Activated naive CD8-positive, alpha-beta T cell treated with anti-CD3 and anti-CD28 coated beads for 36 hours (primary cell): ENCODE data around the gene TRAF2. TPM values are rescaled to one million over a fixed set of nuclear protein-coding genes. Genes with fewer than 3 reads are reported as not detected.

Experiments used
- DNase-seq: peaks from one replicate; pipeline ENCODE4 v3.0.0; 2021
- H3K27ac Mint-ChIP-seq: one replicate; pipeline ENCODE4 v1.8.0; 2022; ENCODE audit warnings: mild to moderate bottlenecking, moderate library complexity, mixed read lengths
- H3K27me3 Mint-ChIP-seq: one replicate; pipeline ENCODE4 v1.8.0; 2022; ENCODE audit warnings: mild to moderate bottlenecking, mixed read lengths
- H3K36me3 Mint-ChIP-seq: one replicate; pipeline ENCODE4 v1.8.0; 2021; ENCODE audit warnings: mild to moderate bottlenecking, mixed read lengths
- H3K4me1 Mint-ChIP-seq: one replicate; pipeline ENCODE4 v1.8.0; 2021; ENCODE audit warnings: mixed read lengths
- H3K4me3 Mint-ChIP-seq: one replicate; pipeline ENCODE4 v1.8.0; 2022; ENCODE audit warnings: mild to moderate bottlenecking, moderate library complexity, mixed read lengths
- H3K9me3 Mint-ChIP-seq: one replicate; pipeline ENCODE4 v1.8.0; 2022; ENCODE audit warnings: mixed read lengths
- total RNA-seq, 2 experiments: library from RNA; stranded (reverse); gene quantifications; one replicate each; pipeline ENCODE4 v1.2.3, GENCODE V29; 2021

Gene TRAF2
- total RNA-seq, 2 experiments from 2014 or later = 38.8 to 45.8 TPM

DNA sequence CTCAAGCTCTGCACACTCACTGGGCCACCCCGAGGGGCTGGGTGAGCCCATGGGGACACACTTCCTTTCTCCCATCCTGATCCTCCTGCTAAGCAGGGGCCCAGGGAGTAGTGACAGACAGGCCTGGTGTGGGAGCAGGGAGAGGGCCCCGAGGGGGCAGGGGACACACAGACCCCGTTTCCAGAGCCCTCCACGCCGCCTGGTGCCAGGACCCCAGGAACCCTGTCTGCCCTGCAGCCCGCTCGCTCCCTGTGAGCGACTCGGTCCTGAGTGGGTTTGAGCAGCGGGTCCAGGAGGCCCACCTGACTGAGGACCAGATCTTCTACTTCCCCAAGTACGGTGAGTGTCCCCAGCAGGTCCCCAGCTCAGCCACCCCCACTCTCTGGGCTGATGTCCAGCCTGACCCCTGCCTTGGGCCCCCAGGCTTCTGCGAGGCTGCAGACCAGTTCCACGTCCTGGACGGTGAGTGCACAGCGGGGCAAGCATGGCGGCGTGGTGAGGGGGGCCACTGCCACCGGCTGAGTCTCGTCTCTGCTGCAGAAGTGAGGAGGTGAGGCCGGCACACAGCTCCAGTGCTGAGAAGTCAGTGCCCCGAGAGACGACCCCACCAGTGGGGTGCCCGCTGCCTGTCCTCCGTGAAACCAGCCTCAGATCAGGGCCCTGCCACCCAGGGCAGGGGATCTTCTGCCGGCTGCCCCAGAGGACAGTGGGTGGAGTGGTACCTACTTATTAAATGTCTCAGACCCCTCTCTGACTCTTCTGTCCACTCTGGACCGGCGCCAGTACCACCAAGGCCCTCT is 60.1 kb downstream of the TRAF2 start:
- Mint-ChIP-seq H3K27ac (no peak overlapping the region), H3K4me1 (peaks cover 6% of the 10 kb centered on the region), H3K27me3 (no peaks in the 10 kb centered on the region), H3K4me3 (no peak overlapping the region), H3K9me3 (no peaks in the 10 kb centered on the region), H3K36me3 (peaks cover 2% of the 10 kb centered on the region)
- no peak for DNase-seq

DNA sequence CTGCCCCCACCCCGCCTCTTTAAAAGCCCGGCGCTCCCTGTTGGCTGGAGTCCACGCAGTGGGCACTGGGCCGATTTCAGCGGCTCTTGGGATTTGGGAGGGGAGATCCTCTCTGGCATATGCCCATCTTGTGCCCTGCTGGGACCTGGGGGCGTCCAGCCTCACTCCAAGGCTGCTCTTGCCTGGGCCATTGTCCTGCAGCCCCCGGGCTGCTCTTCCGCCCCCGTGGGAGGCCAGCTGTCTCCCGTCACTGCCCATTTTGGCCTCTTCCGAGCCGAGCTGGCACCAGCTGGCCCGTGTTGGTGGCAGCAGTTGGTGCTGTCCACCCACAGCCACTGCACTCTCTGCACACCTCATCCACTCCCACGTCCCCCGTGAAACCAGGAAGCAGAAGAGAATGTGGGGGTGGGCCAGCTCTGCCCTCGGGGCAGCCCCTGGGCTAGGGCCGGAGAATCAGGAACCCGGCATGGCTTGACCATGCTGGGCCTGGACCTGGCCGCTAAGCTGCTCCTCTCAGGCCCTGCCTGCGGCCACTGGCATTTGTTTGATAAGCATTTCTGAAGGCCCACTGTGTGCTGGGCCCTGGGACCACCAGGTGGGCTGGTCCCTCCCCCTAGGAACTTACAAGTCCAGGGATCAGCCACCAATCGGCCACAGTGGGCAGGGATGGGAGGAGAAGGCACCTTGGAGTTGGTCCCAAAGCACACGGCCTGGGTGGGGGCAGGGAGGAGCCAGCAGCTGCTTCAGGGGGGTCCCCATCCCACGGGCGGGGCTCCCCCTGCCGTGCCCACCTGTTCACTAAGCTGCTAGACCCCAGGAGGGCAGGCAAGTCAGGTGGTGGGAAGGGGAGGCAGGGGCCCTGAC is 60.9 kb downstream of the TRAF2 start:
- Mint-ChIP-seq H3K4me3 (no peak overlapping the region), H3K9me3 (no peaks in the 10 kb centered on the region), H3K27me3 (no peaks in the 10 kb centered on the region), H3K36me3 (no peaks in the 10 kb centered on the region), H3K27ac (no peak overlapping the region), H3K4me1 (peaks cover 6% of the 10 kb centered on the region)
- DNase-seq = no peak

DNA sequence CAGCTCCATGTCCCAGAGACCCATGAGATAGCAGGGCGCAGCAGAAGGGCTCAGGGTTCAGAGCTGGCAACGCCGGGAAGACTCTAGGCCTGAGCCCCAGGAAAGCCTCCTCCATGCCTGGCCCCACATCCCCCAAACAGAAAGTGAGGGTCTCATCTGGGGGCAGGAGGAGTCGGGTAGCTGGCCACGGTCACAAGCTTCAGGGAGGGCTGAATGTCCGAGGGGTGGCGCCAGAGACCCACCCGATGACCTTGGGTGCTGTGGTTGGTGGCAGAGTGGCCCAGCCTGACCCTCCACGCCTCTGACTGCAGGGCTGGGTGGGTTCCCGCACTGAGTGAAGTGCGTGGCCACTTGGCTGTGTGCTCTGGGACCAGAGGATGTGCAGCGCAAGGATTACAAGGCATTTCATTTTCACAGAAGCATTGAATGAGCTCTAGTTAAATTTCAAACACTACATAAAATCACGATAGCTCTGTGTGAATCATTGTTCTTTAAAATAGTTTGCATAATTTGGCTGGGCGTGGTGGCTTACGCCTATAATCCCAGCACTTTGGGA is 61.7 kb downstream of the TRAF2 start:
- no peaks in the 10 kb centered on the region for H3K9me3 Mint-ChIP-seq
- H3K27ac Mint-ChIP-seq = no peak overlapping the region
- peak overlapping the region; percentile 22 for H3K4me3 Mint-ChIP-seq
- H3K36me3 Mint-ChIP-seq = no peaks in the 10 kb centered on the region
- no peaks in the 10 kb centered on the region for H3K27me3 Mint-ChIP-seq
- peaks cover 6% of the 10 kb centered on the region for H3K4me1 Mint-ChIP-seq
- no peak for DNase-seq

DNA sequence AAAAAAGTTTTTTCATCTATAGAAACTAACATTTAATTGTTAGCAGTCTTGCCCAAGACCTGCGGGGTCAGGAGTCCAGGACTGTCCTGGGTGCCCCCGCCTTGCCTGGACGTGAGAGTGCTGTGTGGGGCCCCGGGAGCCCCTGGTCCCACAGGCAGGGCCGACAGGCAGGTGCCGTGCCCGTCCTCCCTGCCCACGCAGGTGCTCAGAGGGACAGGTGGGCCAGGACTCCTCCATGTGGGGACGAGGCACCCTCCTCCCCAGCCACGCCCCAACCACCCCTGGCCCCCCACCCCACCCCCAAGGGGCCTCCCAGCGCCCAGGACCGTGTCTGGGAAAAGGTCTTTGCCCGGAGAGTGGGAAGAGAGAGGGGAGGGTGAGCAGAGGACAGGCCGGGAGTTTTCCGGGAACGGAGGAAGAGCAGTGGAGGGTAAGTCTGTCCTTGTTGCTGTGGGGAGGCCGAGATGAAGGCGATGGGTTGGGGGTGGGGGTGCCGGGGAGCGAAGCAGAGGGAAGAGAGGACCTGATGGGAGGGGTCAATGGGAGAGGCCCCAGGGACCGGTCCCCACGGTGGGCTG is 63.0 kb downstream of the TRAF2 start:
- Mint-ChIP-seq H3K4me1 (peaks cover 6% of the 10 kb centered on the region), H3K36me3 (no peaks in the 10 kb centered on the region), H3K27me3 (no peaks in the 10 kb centered on the region), H3K27ac (peak overlapping the region; percentile 82), H3K9me3 (no peaks in the 10 kb centered on the region), H3K4me3 (peak overlapping the region; percentile 84)
- no peak for DNase-seq

DNA sequence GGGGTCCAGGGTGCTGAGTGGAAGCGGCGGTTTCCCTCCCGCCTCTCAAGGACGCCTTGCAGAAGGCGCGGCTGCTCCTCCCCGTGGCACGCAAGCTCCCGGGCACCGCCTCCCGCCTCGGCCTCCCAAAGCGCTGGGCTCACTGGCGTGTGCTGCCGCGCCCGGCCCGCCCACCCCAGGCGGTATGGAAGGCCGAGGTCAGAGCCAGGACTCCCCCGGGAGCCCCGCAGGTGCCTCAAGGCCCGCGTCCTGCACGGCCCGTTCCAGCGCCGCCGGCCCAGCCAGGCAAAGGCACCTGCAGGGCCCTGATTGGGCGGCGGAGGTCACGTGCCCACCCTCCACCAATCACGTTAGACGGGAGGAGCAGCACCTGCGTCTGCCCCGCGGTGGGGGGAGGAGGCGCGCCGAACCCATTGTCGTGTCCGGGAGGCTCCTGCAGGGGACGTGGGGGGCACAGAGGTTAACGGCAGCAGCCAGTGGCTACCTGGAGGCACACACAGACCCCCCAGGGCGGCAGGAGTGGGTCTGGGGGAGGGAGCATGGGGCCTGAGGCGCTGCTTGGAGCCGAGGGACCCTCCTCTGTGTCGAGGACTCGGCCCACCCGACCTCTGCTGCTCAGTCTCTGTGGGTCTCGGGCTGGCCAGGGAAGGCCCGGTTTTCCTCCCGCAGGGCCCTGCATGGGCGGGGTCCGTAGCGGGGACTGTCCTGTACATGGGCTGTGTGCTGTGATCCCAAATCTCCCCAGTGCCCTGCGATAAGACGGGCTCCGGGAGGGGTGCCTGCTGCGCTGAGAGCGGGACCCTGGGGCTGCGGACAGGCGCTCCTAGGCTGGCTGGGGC is 63.7 kb downstream of the TRAF2 start:
- H3K4me1 Mint-ChIP-seq = peaks cover 3% of the 10 kb centered on the region
- peak; percentile 95 for DNase-seq
- H3K27me3 Mint-ChIP-seq = no peaks in the 10 kb centered on the region
- H3K27ac Mint-ChIP-seq = peak overlapping the region; percentile 82
- no peaks in the 10 kb centered on the region for H3K9me3 Mint-ChIP-seq
- peak overlapping the region; percentile 84 for H3K4me3 Mint-ChIP-seq
- no peaks in the 10 kb centered on the region for H3K36me3 Mint-ChIP-seq

DNA sequence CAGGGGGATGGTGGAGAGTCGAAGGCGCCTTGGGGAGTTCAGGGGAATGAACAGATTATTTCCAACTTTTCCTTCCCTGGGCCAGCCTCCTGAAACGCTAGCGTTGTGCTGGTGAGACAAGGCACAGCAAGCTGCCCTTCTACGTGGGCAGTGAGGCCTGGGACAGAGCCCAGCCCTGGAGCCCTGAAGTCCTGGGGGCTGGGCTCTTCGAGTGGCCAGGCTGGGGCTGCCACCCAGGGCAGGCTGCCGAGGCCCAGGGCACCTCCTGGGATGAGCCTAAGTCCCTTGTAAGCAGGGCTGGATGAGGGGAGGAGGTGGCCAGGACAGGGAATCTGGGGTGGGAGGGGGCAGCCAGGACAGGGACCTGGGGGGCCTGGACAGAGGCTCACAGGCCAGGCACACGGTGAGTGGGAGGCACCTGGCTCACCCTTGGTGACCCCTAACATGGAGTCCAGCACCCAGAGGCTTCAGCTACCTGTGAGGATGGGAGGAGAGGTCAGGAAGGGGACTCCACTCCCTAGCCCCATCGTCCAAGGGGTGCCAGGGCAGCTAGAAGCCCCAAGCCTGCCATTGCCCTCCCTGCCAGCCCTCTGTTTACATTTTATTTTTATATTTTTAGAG is 64.5 kb downstream of the TRAF2 start:
- Mint-ChIP-seq H3K4me1 (peaks cover 3% of the 10 kb centered on the region), H3K27ac (peak overlapping the region; percentile 79)
- DNase-seq = no peak

DNA sequence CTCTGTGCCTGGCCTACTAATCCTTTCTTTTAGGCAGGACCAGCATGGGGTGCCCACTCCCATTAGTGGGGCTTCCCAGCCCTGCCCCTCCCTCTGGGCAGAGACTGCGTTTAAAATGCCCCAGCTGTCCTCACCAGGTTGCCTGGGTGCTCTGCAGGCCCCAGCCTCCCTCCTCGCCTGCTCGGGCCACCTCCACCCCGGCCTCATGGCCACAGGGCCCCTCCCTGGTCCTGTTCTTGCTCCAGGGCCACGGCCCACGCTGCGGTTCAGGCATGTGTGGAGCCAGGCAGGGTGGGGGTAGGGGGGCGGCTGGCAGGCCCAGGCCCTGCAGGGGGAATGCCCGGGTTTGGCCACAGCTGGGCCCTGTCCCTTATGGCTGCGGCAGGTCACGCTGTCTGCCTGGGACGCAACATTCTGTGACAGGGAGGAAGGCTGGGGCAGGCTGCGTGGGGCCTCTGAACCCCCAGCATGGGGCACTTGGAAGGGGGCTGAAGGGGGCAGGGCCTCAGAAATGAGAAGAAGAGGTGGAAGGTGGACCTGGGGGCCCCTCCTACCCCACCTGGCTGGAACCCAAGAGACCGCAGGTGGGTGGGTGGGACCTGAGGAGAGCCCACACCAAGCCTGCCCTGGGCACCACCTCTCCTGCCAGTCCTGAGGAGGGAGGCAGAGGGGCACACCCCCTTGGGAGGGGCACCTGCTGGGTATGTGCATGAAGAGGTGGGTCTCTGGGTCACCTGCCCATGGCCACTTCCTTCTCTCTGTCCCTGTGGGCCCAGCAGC is 65.4 kb downstream of the TRAF2 start, which contains the start of gene LCN12:
Gene LCN12, plus strand, starts transcription at position 733 of the 780 bp plus-strand sequence. CDS start 55 bp downstream, outside the sequence.
- H3K27me3 Mint-ChIP-seq = no peaks in the 10 kb centered on the region
- no peak for DNase-seq

More for the DNA sequence above, 64.5 kb downstream of the TRAF2 start:
- no peaks in the 10 kb centered on the region for H3K36me3 Mint-ChIP-seq
- H3K9me3 Mint-ChIP-seq = no peaks in the 10 kb centered on the region
- peak overlapping the region; percentile 79 for H3K4me3 Mint-ChIP-seq
- H3K27me3 Mint-ChIP-seq = no peaks in the 10 kb centered on the region

DNA sequence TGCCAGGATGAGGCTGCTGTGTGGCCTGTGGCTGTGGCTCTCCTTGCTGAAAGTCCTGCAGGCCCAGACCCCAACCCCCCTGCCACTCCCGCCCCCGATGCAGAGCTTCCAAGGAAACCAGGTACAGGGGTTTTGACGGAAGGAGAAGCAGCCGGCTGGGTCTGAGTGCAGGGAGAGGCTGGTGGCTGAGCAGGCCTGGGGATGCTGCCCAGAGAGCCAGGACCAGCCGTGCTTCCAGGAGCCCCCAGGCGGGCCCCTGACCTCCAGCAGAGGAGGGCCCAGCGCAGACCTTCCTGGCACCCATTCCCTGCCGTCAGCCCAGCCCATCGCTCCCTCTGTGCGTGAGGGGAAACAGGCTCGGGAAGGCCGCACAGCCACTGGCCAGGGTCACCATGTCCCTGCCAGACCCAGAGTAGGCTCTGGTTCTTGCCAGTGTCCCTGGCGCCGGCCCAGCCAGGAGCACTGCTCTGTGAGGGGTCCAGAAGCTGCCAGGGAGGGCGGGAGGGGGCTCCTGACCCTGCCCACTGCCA is 66.1 kb downstream of the TRAF2 start:
- H3K36me3 Mint-ChIP-seq = peaks cover 3% of the 10 kb centered on the region
- no peaks in the 10 kb centered on the region for H3K9me3 Mint-ChIP-seq
- no peak overlapping the region for H3K4me3 Mint-ChIP-seq
- no peaks in the 10 kb centered on the region for H3K27me3 Mint-ChIP-seq
- no peak for DNase-seq
- no peak overlapping the region for H3K27ac Mint-ChIP-seq
- H3K4me1 Mint-ChIP-seq = peaks cover 3% of the 10 kb centered on the region

More for the DNA sequence above, 65.4 kb downstream of the TRAF2 start, which contains the start of gene LCN12:
- no peaks in the 10 kb centered on the region for H3K9me3 Mint-ChIP-seq
- H3K4me3 Mint-ChIP-seq = no peak within 1 kb of the TSS
- H3K27ac Mint-ChIP-seq = no peak within 1 kb of the TSS
- peaks cover 3% of the 10 kb centered on the region for H3K4me1 Mint-ChIP-seq
- peaks cover 3% of the 10 kb centered on the region for H3K36me3 Mint-ChIP-seq

DNA sequence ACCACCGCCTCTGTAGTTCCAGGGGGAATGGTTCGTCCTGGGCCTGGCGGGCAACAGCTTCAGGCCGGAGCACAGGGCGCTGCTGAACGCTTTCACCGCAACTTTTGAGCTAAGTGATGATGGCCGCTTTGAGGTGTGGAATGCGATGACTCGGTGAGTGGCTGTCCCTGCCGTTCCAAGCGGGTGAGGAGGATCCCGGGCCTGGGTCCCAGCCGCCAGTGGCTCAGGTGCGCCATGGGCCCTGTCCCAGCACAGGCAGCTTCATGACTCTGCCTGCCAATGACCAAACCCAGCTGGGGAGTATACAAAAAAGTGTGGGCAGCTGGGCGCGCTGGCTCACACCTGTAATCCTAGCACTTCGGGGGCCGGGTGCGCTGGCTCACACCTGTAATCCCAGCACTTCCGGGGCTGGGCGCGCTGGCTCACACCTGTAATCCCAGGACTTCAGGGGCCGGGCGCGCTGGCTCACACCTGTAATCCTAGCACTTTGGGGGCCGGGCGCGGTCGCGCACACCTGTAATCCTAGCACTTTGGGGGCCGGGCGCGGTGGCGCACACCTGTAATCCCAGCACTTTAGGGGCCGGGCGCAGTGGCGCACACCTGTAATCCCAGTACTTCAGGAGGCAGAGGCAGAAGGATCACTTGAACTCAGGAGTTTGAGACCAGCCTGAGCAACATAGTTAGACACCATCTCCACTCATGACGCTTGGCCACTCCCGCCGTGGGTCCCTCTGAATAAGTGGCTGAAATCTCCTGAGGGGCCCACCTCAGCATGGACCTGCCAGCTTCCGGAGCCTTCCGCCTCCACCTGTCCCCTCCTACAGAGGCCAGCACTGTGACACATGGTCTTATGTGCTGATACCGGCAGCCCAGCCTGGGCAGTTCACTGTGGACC is 66.8 kb downstream of the TRAF2 start:
- no peak overlapping the region for H3K4me3 Mint-ChIP-seq
- DNase-seq = no peak
- H3K4me1 Mint-ChIP-seq = peaks cover 3% of the 10 kb centered on the region
- no peaks in the 10 kb centered on the region for H3K27me3 Mint-ChIP-seq
- H3K27ac Mint-ChIP-seq = no peak overlapping the region
- no peaks in the 10 kb centered on the region for H3K9me3 Mint-ChIP-seq
- H3K36me3 Mint-ChIP-seq = peaks cover 3% of the 10 kb centered on the region

DNA sequence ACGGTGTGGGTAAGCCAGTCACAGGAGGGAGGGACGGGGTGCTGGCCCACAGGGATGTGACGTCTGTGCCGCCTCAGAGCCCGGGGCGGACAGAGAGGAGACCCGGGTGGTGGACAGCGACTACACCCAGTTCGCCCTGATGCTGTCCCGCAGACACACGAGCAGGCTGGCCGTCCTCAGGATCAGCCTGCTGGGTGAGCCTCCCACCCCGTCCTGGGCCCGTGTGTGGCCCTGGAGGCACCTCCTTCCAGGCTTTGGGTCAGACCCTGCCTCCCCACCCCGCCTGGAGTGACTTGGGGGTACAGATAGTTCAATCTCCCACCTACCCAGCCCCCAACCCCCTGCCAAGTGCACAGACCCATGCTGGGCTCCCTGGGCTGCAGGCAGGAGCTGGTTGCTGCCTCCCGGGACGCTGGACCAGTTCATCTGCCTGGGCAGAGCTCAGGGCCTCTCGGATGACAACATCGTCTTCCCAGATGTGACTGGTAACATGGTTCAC is 67.5 kb downstream of the TRAF2 start:
- DNase-seq = no peak
- Mint-ChIP-seq H3K27me3 (no peaks in the 10 kb centered on the region), H3K4me1 (peaks cover 3% of the 10 kb centered on the region), H3K36me3 (peaks cover 3% of the 10 kb centered on the region), H3K27ac (no peak overlapping the region), H3K9me3 (no peaks in the 10 kb centered on the region), H3K4me3 (no peak overlapping the region)

DNA sequence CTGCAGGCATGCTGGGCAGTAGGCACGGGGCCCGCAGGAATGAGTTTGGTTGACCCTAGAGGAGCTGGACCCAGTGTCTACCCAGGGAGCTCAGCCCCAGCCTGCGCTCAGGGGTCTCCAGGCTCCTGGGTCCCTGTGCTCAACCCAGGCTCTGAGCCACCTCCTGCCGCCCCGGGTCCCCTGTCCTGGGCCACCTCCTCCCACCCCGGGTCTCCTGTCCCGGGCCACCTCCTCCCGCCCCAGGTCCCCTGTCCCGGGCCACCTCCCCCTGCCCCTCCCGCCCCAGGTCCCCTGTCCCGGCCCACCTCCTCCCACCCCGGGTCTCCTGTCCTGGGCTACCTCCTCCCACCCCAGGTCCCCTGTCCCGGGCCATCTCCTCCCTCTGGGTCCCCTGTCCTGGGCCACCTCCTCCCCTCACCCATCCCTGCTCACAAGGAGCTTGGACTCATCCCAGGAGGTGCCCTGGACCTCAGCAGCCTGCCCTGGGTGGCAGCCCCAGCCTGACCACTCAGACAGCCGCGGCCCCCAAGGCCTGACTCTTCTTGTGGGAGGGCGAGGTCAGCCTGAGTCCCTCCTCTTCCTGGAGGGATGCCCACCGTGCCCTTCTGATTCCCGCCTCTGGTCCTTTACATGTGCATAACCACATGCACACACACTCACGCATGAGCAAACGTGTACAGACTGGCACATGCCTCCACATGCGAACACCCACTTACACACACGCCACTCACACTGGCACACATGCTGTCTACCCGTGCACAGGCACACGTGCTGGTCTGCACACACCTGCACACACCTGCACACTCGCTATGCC is 68.2 kb downstream of the TRAF2 start:
- Mint-ChIP-seq H3K4me3 (no peak overlapping the region), H3K27me3 (no peaks in the 10 kb centered on the region), H3K36me3 (peaks cover 3% of the 10 kb centered on the region), H3K9me3 (no peaks in the 10 kb centered on the region), H3K4me1 (no peaks in the 10 kb centered on the region), H3K27ac (no peak overlapping the region)
- DNase-seq = no peak
